ENCODE results near the gene PDZK1.

The PDZK1 gene

GRCh38 chr1:145711213-145711651, 4.1 kb upstream of the PDZK1 start:
- Histone ChIP-seq H3K9me3 (ENCODE audit: control insufficient read depth in 2 of 2, low read length in 2 of 2) (no peaks in the 10 kb centered on the region), H3K27ac (ENCODE audit: low read depth in 2 of 2, low read length in 2 of 2) (peak overlapping the region in 1 of 2 donors; percentile 69), H3K4me1 (ENCODE audit: control insufficient read depth in 2 of 2, insufficient read depth in 2 of 2, low read length in 2 of 2) (peaks cover 0 to 18% of the 10 kb centered on the region in 2 donors)

GRCh38 chr1:145710291-145711027, 3.3 kb upstream of the PDZK1 start:
- Histone ChIP-seq H3K4me3 (ENCODE audit: low read length in 2 of 2) (no peak overlapping the region), H3K9ac (ENCODE audit: low read depth in 1 of 2, low read length in 2 of 2) (no peak overlapping the region), H3K9me3 (ENCODE audit: control insufficient read depth in 2 of 2, low read length in 2 of 2) (no peaks in the 10 kb centered on the region), H3K27ac (ENCODE audit: low read depth in 2 of 2, low read length in 2 of 2) (no peak overlapping the region), H3K36me3 (ENCODE audit: control insufficient read depth in 2 of 2, insufficient read depth in 2 of 2, low read length in 2 of 2) (no peaks in the 10 kb centered on the region), H3K4me1 (ENCODE audit: control insufficient read depth in 2 of 2, insufficient read depth in 2 of 2, low read length in 2 of 2) (peaks cover 0 to 18% of the 10 kb centered on the region in 2 donors), H3K27me3 (ENCODE audit: control insufficient read depth in 2 of 2, insufficient read depth in 2 of 2, low read length in 2 of 2) (no peaks in the 10 kb centered on the region)

More at GRCh38 chr1:145711213-145711651, 4.1 kb upstream of the PDZK1 start:
- no peaks in the 10 kb centered on the region for H3K36me3 ChIP-seq (ENCODE audit: control insufficient read depth in 2 of 2, insufficient read depth in 2 of 2, low read length in 2 of 2)
- H3K4me3 ChIP-seq (ENCODE audit: low read length in 2 of 2): no peak overlapping the region
- H3K9ac ChIP-seq (ENCODE audit: low read depth in 1 of 2, low read length in 2 of 2): no peak overlapping the region
- no peaks in the 10 kb centered on the region for H3K27me3 ChIP-seq (ENCODE audit: control insufficient read depth in 2 of 2, insufficient read depth in 2 of 2, low read length in 2 of 2)

GRCh38 chr1:145708063-145708462, 895 bp upstream of the PDZK1 start:
- H3K4me3 ChIP-seq (ENCODE audit: low read length in 2 of 2): no peak overlapping the region
- no peak overlapping the region for H3K9ac ChIP-seq (ENCODE audit: low read depth in 1 of 2, low read length in 2 of 2)
- H3K27me3 ChIP-seq (ENCODE audit: control insufficient read depth in 2 of 2, insufficient read depth in 2 of 2, low read length in 2 of 2): no peaks in the 10 kb centered on the region
- peaks cover 0 to 14% of the 10 kb centered on the region in 2 donors for H3K4me1 ChIP-seq (ENCODE audit: control insufficient read depth in 2 of 2, insufficient read depth in 2 of 2, low read length in 2 of 2)
- H3K27ac ChIP-seq (ENCODE audit: low read depth in 2 of 2, low read length in 2 of 2): no peak overlapping the region
- H3K9me3 ChIP-seq (ENCODE audit: control insufficient read depth in 2 of 2, low read length in 2 of 2): no peaks in the 10 kb centered on the region
- no peaks in the 10 kb centered on the region for H3K36me3 ChIP-seq (ENCODE audit: control insufficient read depth in 2 of 2, insufficient read depth in 2 of 2, low read length in 2 of 2)

GRCh38 chr1:145706086-145706664, 993 bp downstream of the PDZK1 start:
- Histone ChIP-seq H3K27me3 (ENCODE audit: control insufficient read depth in 2 of 2, insufficient read depth in 2 of 2, low read length in 2 of 2) (no peaks in the 10 kb centered on the region), H3K9me3 (ENCODE audit: control insufficient read depth in 2 of 2, low read length in 2 of 2) (no peaks in the 10 kb centered on the region), H3K4me1 (ENCODE audit: control insufficient read depth in 2 of 2, insufficient read depth in 2 of 2, low read length in 2 of 2) (peaks cover 0 to 14% of the 10 kb centered on the region in 2 donors), H3K36me3 (ENCODE audit: control insufficient read depth in 2 of 2, insufficient read depth in 2 of 2, low read length in 2 of 2) (no peaks in the 10 kb centered on the region), H3K9ac (ENCODE audit: low read depth in 1 of 2, low read length in 2 of 2) (no peak overlapping the region), H3K4me3 (ENCODE audit: low read length in 2 of 2) (no peak overlapping the region), H3K27ac (ENCODE audit: low read depth in 2 of 2, low read length in 2 of 2) (no peak overlapping the region)

- no peak overlapping the region for H3K4me3 ChIP-seq (ENCODE audit: low read length in 2 of 2)
- no peak overlapping the region for H3K27ac ChIP-seq (ENCODE audit: low read depth in 2 of 2, low read length in 2 of 2)
- H3K36me3 ChIP-seq (ENCODE audit: control insufficient read depth in 2 of 2, insufficient read depth in 2 of 2, low read length in 2 of 2): no peaks in the 10 kb centered on the region
- no peak overlapping the region for H3K9ac ChIP-seq (ENCODE audit: low read depth in 1 of 2, low read length in 2 of 2)
- H3K4me1 ChIP-seq (ENCODE audit: control insufficient read depth in 2 of 2, insufficient read depth in 2 of 2, low read length in 2 of 2): peaks cover 0 to 14% of the 10 kb centered on the region in 2 donors
- H3K27me3 ChIP-seq (ENCODE audit: control insufficient read depth in 2 of 2, insufficient read depth in 2 of 2, low read length in 2 of 2): no peaks in the 10 kb centered on the region
- H3K9me3 ChIP-seq (ENCODE audit: control insufficient read depth in 2 of 2, low read length in 2 of 2): no peaks in the 10 kb centered on the region
Measured at GRCh38 chr1:145705622-145706021, 1.5 kb downstream of the PDZK1 start.

GRCh38 chr1:145702826-145703225, 4.3 kb downstream of the PDZK1 start:
- H3K36me3 ChIP-seq (ENCODE audit: control insufficient read depth in 2 of 2, insufficient read depth in 2 of 2, low read length in 2 of 2): no peaks in the 10 kb centered on the region
- no peaks in the 10 kb centered on the region for H3K27me3 ChIP-seq (ENCODE audit: control insufficient read depth in 2 of 2, insufficient read depth in 2 of 2, low read length in 2 of 2)
- H3K27ac ChIP-seq (ENCODE audit: low read depth in 2 of 2, low read length in 2 of 2): no peak overlapping the region
- no peak overlapping the region for H3K9ac ChIP-seq (ENCODE audit: low read depth in 1 of 2, low read length in 2 of 2)
- H3K4me3 ChIP-seq (ENCODE audit: low read length in 2 of 2): no peak overlapping the region
- H3K4me1 ChIP-seq (ENCODE audit: control insufficient read depth in 2 of 2, insufficient read depth in 2 of 2, low read length in 2 of 2): peaks cover 0 to 10% of the 10 kb centered on the region in 2 donors
- H3K9me3 ChIP-seq (ENCODE audit: control insufficient read depth in 2 of 2, low read length in 2 of 2): no peaks in the 10 kb centered on the region

GRCh38 chr1:145702052-145702451, 5.1 kb downstream of the PDZK1 start:
- Histone ChIP-seq H3K27ac (ENCODE audit: low read depth in 2 of 2, low read length in 2 of 2) (no peak overlapping the region), H3K27me3 (ENCODE audit: control insufficient read depth in 2 of 2, insufficient read depth in 2 of 2, low read length in 2 of 2) (no peaks in the 10 kb centered on the region), H3K36me3 (ENCODE audit: control insufficient read depth in 2 of 2, insufficient read depth in 2 of 2, low read length in 2 of 2) (no peaks in the 10 kb centered on the region), H3K9me3 (ENCODE audit: control insufficient read depth in 2 of 2, low read length in 2 of 2) (no peaks in the 10 kb centered on the region), H3K4me1 (ENCODE audit: control insufficient read depth in 2 of 2, insufficient read depth in 2 of 2, low read length in 2 of 2) (peaks cover 0 to 4% of the 10 kb centered on the region in 2 donors), H3K9ac (ENCODE audit: low read depth in 1 of 2, low read length in 2 of 2) (no peak overlapping the region), H3K4me3 (ENCODE audit: low read length in 2 of 2) (no peak overlapping the region)

- H3K36me3 ChIP-seq (ENCODE audit: control insufficient read depth in 2 of 2, insufficient read depth in 2 of 2, low read length in 2 of 2): no peaks in the 10 kb centered on the region
- H3K27me3 ChIP-seq (ENCODE audit: control insufficient read depth in 2 of 2, insufficient read depth in 2 of 2, low read length in 2 of 2): no peaks in the 10 kb centered on the region
- H3K4me1 ChIP-seq (ENCODE audit: control insufficient read depth in 2 of 2, insufficient read depth in 2 of 2, low read length in 2 of 2): no peaks in the 10 kb centered on the region
- H3K9ac ChIP-seq (ENCODE audit: low read depth in 1 of 2, low read length in 2 of 2): no peak overlapping the region
- H3K27ac ChIP-seq (ENCODE audit: low read depth in 2 of 2, low read length in 2 of 2): no peak overlapping the region
- no peak overlapping the region for H3K4me3 ChIP-seq (ENCODE audit: low read length in 2 of 2)
- H3K9me3 ChIP-seq (ENCODE audit: control insufficient read depth in 2 of 2, low read length in 2 of 2): no peaks in the 10 kb centered on the region
Measured at GRCh38 chr1:145701306-145701862, 5.8 kb downstream of the PDZK1 start.

GRCh38 chr1:145696630-145696960, 10.6 kb downstream of the PDZK1 start:
- no peak overlapping the region for H3K4me3 ChIP-seq (ENCODE audit: low read length in 2 of 2)
- H3K4me1 ChIP-seq (ENCODE audit: control insufficient read depth in 2 of 2, insufficient read depth in 2 of 2, low read length in 2 of 2): no peaks in the 10 kb centered on the region
- no peak overlapping the region for H3K9ac ChIP-seq (ENCODE audit: low read depth in 1 of 2, low read length in 2 of 2)
- no peaks in the 10 kb centered on the region for H3K9me3 ChIP-seq (ENCODE audit: control insufficient read depth in 2 of 2, low read length in 2 of 2)
- no peak overlapping the region for H3K27ac ChIP-seq (ENCODE audit: low read depth in 2 of 2, low read length in 2 of 2)
- H3K36me3 ChIP-seq (ENCODE audit: control insufficient read depth in 2 of 2, insufficient read depth in 2 of 2, low read length in 2 of 2): no peaks in the 10 kb centered on the region
- H3K27me3 ChIP-seq (ENCODE audit: control insufficient read depth in 2 of 2, insufficient read depth in 2 of 2, low read length in 2 of 2): no peaks in the 10 kb centered on the region

GRCh38 chr1:145695821-145696629, 11.1 kb downstream of the PDZK1 start:
- Histone ChIP-seq H3K27ac (ENCODE audit: low read depth in 2 of 2, low read length in 2 of 2) (no peak overlapping the region), H3K27me3 (ENCODE audit: control insufficient read depth in 2 of 2, insufficient read depth in 2 of 2, low read length in 2 of 2) (no peaks in the 10 kb centered on the region), H3K36me3 (ENCODE audit: control insufficient read depth in 2 of 2, insufficient read depth in 2 of 2, low read length in 2 of 2) (no peaks in the 10 kb centered on the region), H3K9me3 (ENCODE audit: control insufficient read depth in 2 of 2, low read length in 2 of 2) (no peaks in the 10 kb centered on the region), H3K9ac (ENCODE audit: low read depth in 1 of 2, low read length in 2 of 2) (no peak overlapping the region), H3K4me1 (ENCODE audit: control insufficient read depth in 2 of 2, insufficient read depth in 2 of 2, low read length in 2 of 2) (peaks cover 0 to 2% of the 10 kb centered on the region in 2 donors), H3K4me3 (ENCODE audit: low read length in 2 of 2) (no peak overlapping the region)

Measured in mucosa of rectum (tissue), 2 donors.